ENCODE results near the gene PLXDC2.

- no peak for TF ChIP-seq POLR2A (IDR thresholded peaks at IDR 0.05; ENCODE audit: low read length)
- TF ChIP-seq GATA1 (IDR thresholded peaks at IDR 0.05; ENCODE audit: low read depth, low read length): no peak
Observed at GRCh38 chr10:20087353-20087752, 271.1 kb downstream of the PLXDC2 start.

Measured in erythroblast (primary cell).